ENCODE results near the gene TREM2. TPM values are rescaled to one million over a fixed set of nuclear protein-coding genes. Genes with fewer than 3 reads are reported as not detected.

Gene TREM2
- total and polyA plus RNA-seq, 10 of the 15 experiments (the other 5 are each of a cell fraction or from before 2014, with no cell fraction given): not detected

GRCh38 chr6:41132254-41132653 lies 30.7 kb downstream of the TREM2 start:
- CTCF ChIA-PET: no interaction called here
- FAIRE-seq (no peak), DNase-seq (ENCODE audit: low read depth, low spot score) (no peak), ATAC-seq (no peak)
- H2AFZ ChIP-seq (ENCODE audit: control insufficient read depth, low read depth, low read length): no peak overlapping the region
- intact Hi-C loops (cut with micrococcal nuclease; ENCODE audit: unreplicated experiment) (no loop called here), in situ Hi-C loops (cut with MboI) (no loop called here)
- RAD21 ChIA-PET (ENCODE audit: unreplicated experiment): no interaction called here
- H3K4me1 ChIP-seq (ENCODE audit: control insufficient read depth, insufficient read depth, low read length): no peaks in the 10 kb centered on the region
- TF ChIP-seq BCLAF1 (IDR thresholded peaks at IDR 0.05): no peak
- TF ChIP-seq BCL3 (IDR thresholded peaks at IDR 0.05; ENCODE audit: borderline replicate concordance, insufficient read depth, low read depth, low read length, poor library complexity, severe bottlenecking): no peak
- TF ChIP-seq, protein P1, sequence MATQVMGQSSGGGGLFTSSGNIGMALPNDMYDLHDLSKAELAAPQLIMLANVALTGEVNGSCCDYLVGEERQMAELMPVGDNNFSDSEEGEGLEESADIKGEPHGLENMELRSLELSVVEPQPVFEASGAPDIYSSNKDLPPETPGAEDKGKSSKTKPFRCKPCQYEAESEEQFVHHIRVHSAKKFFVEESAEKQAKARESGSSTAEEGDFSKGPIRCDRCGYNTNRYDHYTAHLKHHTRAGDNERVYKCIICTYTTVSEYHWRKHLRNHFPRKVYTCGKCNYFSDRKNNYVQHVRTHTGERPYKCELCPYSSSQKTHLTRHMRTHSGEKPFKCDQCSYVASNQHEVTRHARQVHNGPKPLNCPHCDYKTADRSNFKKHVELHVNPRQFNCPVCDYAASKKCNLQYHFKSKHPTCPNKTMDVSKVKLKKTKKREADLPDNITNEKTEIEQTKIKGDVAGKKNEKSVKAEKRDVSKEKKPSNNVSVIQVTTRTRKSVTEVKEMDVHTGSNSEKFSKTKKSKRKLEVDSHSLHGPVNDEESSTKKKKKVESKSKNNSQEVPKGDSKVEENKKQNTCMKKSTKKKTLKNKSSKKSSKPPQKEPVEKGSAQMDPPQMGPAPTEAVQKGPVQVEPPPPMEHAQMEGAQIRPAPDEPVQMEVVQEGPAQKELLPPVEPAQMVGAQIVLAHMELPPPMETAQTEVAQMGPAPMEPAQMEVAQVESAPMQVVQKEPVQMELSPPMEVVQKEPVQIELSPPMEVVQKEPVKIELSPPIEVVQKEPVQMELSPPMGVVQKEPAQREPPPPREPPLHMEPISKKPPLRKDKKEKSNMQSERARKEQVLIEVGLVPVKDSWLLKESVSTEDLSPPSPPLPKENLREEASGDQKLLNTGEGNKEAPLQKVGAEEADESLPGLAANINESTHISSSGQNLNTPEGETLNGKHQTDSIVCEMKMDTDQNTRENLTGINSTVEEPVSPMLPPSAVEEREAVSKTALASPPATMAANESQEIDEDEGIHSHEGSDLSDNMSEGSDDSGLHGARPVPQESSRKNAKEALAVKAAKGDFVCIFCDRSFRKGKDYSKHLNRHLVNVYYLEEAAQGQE (IDR thresholded peaks at IDR 0.05; ENCODE audit: low read depth, low read length): no peak
- no peak for TF ChIP-seq CBX5 (IDR thresholded peaks at IDR 0.05; ENCODE audit: low read depth)
- no peak for TF ChIP-seq PAX5 (IDR thresholded peaks at IDR 0.05; ENCODE audit: borderline replicate concordance, low read depth, low read length)
- TF ChIP-seq, protein P2, sequence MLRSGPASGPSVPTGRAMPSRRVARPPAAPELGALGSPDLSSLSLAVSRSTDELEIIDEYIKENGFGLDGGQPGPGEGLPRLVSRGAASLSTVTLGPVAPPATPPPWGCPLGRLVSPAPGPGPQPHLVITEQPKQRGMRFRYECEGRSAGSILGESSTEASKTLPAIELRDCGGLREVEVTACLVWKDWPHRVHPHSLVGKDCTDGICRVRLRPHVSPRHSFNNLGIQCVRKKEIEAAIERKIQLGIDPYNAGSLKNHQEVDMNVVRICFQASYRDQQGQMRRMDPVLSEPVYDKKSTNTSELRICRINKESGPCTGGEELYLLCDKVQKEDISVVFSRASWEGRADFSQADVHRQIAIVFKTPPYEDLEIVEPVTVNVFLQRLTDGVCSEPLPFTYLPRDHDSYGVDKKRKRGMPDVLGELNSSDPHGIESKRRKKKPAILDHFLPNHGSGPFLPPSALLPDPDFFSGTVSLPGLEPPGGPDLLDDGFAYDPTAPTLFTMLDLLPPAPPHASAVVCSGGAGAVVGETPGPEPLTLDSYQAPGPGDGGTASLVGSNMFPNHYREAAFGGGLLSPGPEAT (IDR thresholded peaks at IDR 0.05; ENCODE audit: low read depth): no peak
- no peak overlapping the region for H3K27ac ChIP-seq (ENCODE audit: control insufficient read depth, insufficient read depth)
- 31% methylated on average over 2 of the region's 2 CpGs for WGBS (ENCODE audit: insufficient coverage, insufficient replicate concordance, low lambda C conversion rate, missing lambda C conversion rate)
- no TSS peak for BruUV-seq (replicated peaks)
- no peaks in the 10 kb centered on the region for H4K20me1 ChIP-seq (ENCODE audit: control insufficient read depth, insufficient read depth)
- no peak overlapping the region for H3K9ac ChIP-seq (ENCODE audit: control insufficient read depth, insufficient read depth, low read length)
- SMC1A ChIA-PET (ENCODE audit: uncharacterized antibody, unreplicated experiment): no interaction called here
- H3K79me2 ChIP-seq (ENCODE audit: control insufficient read depth, insufficient read depth, low read length): no peaks in the 10 kb centered on the region
- H3K9me3 ChIP-seq (replicated peaks; ENCODE audit: control insufficient read depth, insufficient read depth, low read length): no peaks in the 10 kb centered on the region
- H3K4me2 ChIP-seq (ENCODE audit: control insufficient read depth, insufficient read depth): no peak overlapping the region
- H3K36me3 ChIP-seq (ENCODE audit: control insufficient read depth in 2 of 2, insufficient read depth in 2 of 2, low read length in 1 of 2): no peaks in the 10 kb centered on the region
- H3K4me3 ChIP-seq: no peak overlapping the region
- H3K27me3 ChIP-seq (replicated peaks in 1 of 2; ENCODE audit: control insufficient read depth in 2 of 2, insufficient read depth in 2 of 2, low read length in 1 of 2): no peaks in the 10 kb centered on the region; a peak in 1 of 4 replicates
- POLR2A ChIA-PET: no interaction called here
